ENCODE data around the gene LRRC47. TPM values are rescaled to one million over a fixed set of nuclear protein-coding genes. Genes with fewer than 3 reads are reported as not detected.

Gene LRRC47
- total and polyA plus RNA-seq, 9 donors = 26.7 to 60.7 (median 47.6) TPM

GRCh38 chr1:3767328-3767925, 28.9 kb downstream of the LRRC47 start:
- Histone ChIP-seq H3K9me3 (no peaks in the 10 kb centered on the region), H3K36me3 (no peaks in the 10 kb centered on the region), H3K4me3 (no peak overlapping the region), H3K27me3 (no peaks in the 10 kb centered on the region), H3K27ac (no peak overlapping the region), H3K4me1 (ENCODE audit: insufficient read depth) (peaks cover 11% of the 10 kb centered on the region)
- TF ChIP-seq EP300 (IDR thresholded peaks at IDR 0.05) = no peak
- TF ChIP-seq POLR2A (IDR thresholded peaks at IDR 0.05) = no peak
- TF ChIP-seq, protein P1, sequence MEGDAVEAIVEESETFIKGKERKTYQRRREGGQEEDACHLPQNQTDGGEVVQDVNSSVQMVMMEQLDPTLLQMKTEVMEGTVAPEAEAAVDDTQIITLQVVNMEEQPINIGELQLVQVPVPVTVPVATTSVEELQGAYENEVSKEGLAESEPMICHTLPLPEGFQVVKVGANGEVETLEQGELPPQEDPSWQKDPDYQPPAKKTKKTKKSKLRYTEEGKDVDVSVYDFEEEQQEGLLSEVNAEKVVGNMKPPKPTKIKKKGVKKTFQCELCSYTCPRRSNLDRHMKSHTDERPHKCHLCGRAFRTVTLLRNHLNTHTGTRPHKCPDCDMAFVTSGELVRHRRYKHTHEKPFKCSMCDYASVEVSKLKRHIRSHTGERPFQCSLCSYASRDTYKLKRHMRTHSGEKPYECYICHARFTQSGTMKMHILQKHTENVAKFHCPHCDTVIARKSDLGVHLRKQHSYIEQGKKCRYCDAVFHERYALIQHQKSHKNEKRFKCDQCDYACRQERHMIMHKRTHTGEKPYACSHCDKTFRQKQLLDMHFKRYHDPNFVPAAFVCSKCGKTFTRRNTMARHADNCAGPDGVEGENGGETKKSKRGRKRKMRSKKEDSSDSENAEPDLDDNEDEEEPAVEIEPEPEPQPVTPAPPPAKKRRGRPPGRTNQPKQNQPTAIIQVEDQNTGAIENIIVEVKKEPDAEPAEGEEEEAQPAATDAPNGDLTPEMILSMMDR (IDR thresholded peaks at IDR 0.05) = no peak
- intact Hi-C loops (cut with DNase I) = no loop called here
- DNase-seq = peak in 1 of 5 donors; percentile 34
- 90 to 92% (median 90%) methylated on average over 17 of the region's 17 CpGs for WGBS, 3 donors

DNA sequence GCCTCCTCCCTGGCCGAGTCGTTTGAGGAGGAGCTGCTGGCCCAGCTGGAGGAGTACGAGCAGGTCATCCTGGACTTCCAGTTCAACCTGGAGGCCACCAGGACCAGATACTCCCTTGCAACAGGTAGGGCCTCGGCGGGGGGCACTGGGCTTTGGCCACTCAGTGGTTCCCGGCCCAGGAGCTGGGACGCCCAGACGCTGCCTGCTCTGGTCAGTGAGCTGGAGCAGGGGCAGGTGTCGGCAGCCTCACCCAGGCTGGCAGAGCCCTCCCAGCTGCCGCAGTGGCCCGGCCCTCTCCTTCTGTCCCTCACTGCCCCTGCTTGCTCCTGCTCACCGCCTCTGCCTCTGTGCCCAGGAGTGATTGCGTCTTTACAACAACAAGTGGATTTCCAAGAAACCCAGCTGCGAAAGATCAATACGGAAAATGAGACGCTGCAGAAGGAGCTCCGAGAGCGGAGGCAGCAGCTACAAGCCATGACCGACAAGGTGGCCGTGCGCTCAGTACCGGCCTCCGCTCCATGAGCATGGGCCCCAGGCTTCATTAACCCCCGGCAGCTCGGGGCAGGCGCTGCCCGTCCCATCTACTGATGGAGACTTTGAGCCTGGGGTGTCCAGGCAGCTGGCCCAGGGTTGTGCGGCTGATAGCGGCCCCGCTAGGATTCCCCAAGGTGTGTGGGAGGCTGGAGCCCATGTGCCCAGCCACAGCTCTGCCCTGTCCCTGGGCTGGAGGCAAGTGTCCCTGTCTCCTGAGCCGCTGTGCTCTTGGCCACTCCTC, 32.8 kb downstream of the LRRC47 start:
- H3K27me3 ChIP-seq = no peaks in the 10 kb centered on the region
- peak in 1 of 5 donors; percentile 28 for DNase-seq
- no peaks in the 10 kb centered on the region for H3K4me1 ChIP-seq (ENCODE audit: insufficient read depth)
- 55 to 70% (median 57%) methylated on average over 29 to 31 of the region's 31 CpGs for WGBS, 3 donors
- TF ChIP-seq, protein P1 (IDR thresholded peaks at IDR 0.05) = no peak
- TF ChIP-seq POLR2A (IDR thresholded peaks at IDR 0.05) = no peak
- no peak for TF ChIP-seq EP300 (IDR thresholded peaks at IDR 0.05)
- no peak overlapping the region for H3K27ac ChIP-seq
- H3K4me3 ChIP-seq = no peak overlapping the region
- intact Hi-C loops (cut with DNase I) = no loop called here
- no peaks in the 10 kb centered on the region for H3K9me3 ChIP-seq
- H3K36me3 ChIP-seq = no peaks in the 10 kb centered on the region

- intact Hi-C loops (cut with DNase I) = no loop called here
- WGBS, 3 donors = 70 to 82% (median 75%) methylated on average over 11 to 12 of the region's 12 CpGs
- no peaks in the 10 kb centered on the region for H3K36me3 ChIP-seq
- H3K27ac ChIP-seq = no peak overlapping the region
- TF ChIP-seq, protein P1 (IDR thresholded peaks at IDR 0.05) = no peak
- TF ChIP-seq EP300 (IDR thresholded peaks at IDR 0.05) (no peak), POLR2A (IDR thresholded peaks at IDR 0.05) (no peak)
- H3K4me1 ChIP-seq (ENCODE audit: insufficient read depth) = no peaks in the 10 kb centered on the region
- H3K9me3 ChIP-seq = no peaks in the 10 kb centered on the region
- DNase-seq = no peak
- H3K27me3 ChIP-seq = no peaks in the 10 kb centered on the region
- no peak overlapping the region for H3K4me3 ChIP-seq
Observed at GRCh38 chr1:3762873-3763228, 33.4 kb downstream of the LRRC47 start.

- DNase-seq = no peak
- 70 to 81% (median 75%) methylated on average over 15 of the region's 15 CpGs for WGBS, 3 donors
- Histone ChIP-seq H3K27ac (no peak overlapping the region), H3K9me3 (no peaks in the 10 kb centered on the region), H3K4me1 (ENCODE audit: insufficient read depth) (no peaks in the 10 kb centered on the region), H3K36me3 (no peaks in the 10 kb centered on the region), H3K27me3 (no peaks in the 10 kb centered on the region), H3K4me3 (no peak overlapping the region)
- intact Hi-C loops (cut with DNase I) = no loop called here
- TF ChIP-seq POLR2A (IDR thresholded peaks at IDR 0.05) = no peak
- no peak for TF ChIP-seq EP300 (IDR thresholded peaks at IDR 0.05)
- TF ChIP-seq, protein P1 (IDR thresholded peaks at IDR 0.05) = no peak
Observed at GRCh38 chr1:3762151-3762872, 34.0 kb downstream of the LRRC47 start.
